HepG2 (cell line): ENCODE measurements around the gene ITGB8. TPM values are rescaled to one million over a fixed set of nuclear protein-coding genes. Genes with fewer than 3 reads are reported as not detected.

Experiments
- ATAC-seq: fragments of 200-7000 bp; cut with Tn5 transposase; 3 replicates; pipeline ENCODE4 v1.9.1; 2020; ENCODE audit warnings: mild to moderate bottlenecking, moderate library complexity
- BruUV-seq: library from RNA; stranded (reverse); fragments of 400-500 nt; replicated peaks from 2 replicates; lab custom pipeline; 2021; lab: Mats Ljungman, UMichigan
- CTCF ChIA-PET: fragments of 300-600 bp; formaldehyde crosslinking; extraction: SDS; loops from one replicate; lab custom pipeline; 2021; ENCODE audit warnings: low total read pairs, inconsistent platforms, low intra/inter-chr PET ratio; lab: Yijun Ruan, JAX
- POLR2A ChIA-PET: fragments of 350-600 bp; sonication (Branson Sonifier 250); formaldehyde crosslinking; loops from one replicate; lab custom pipeline; 2020; ENCODE audit warnings: antibody characterized with exemption, inconsistent platforms; lab: Yijun Ruan, JAX
- DNase-seq: peaks from one replicate; pipeline ENCODE4 v3.0.0-alpha.2; 2015; ENCODE audit warnings: low spot score
- FAIRE-seq: peaks from 3 replicates; lab custom pipeline; 2011; peaks lifted over from hg19 to GRCh38; lab: Jason Lieb, UNC
- H2AFZ ChIP-seq: one replicate; pipeline ENCODE4 v1.6.1; 2011; ENCODE audit warnings: low read length, inconsistent platforms
- H3K27ac ChIP-seq: fragments of 300-600 bp; 3 replicates; pipeline ENCODE4 v1.8.0; 2011; ENCODE audit warnings: mixed run types, mild to moderate bottlenecking, mixed read lengths, low read length, inconsistent platforms; ENCODE audit not compliant: insufficient read depth; ENCODE audit errors: extremely low read length
- H3K27me3 ChIP-seq, 2 experiments: fragments of 200-600 bp in 1 of 2; 2 replicates in 1 of 2; 3 replicates in 1 of 2; pipeline versions ENCODE4 v1.6.0 to v1.8.0; 2011; ENCODE audit warnings: low read length in 2 of 2, mild to moderate bottlenecking in 2 of 2, moderate library complexity in 2 of 2, inconsistent platforms in 1 of 2; ENCODE audit not compliant: insufficient read depth in 2 of 2, control insufficient read depth in 1 of 2
- H3K36me3 ChIP-seq, 2 experiments: fragments of 200-600 bp in 1 of 2; replicated peaks in 1 of 2; 2 replicates in 1 of 2; 3 replicates in 1 of 2; pipeline versions ENCODE4 v1.5.1 to v1.8.0; 2011; ENCODE audit warnings: low read length in 2 of 2, inconsistent platforms in 1 of 2; ENCODE audit not compliant: insufficient read depth in 2 of 2, control insufficient read depth in 1 of 2
- H3K4me1 ChIP-seq: 2 replicates; pipeline ENCODE4 v1.5.1; 2012; ENCODE audit warnings: low read length, inconsistent platforms; ENCODE audit not compliant: insufficient read depth
- H3K4me2 ChIP-seq: 2 replicates; pipeline ENCODE4 v1.6.0; 2011; ENCODE audit warnings: low read depth, low read length, inconsistent platforms
- H3K4me3 ChIP-seq, 3 experiments: fragments of 200-600 bp in 1 of 3; sonication (generic), shearing (Covaris generic) in 1 of 3; replicated peaks in 1 of 3; 2 replicates each; pipeline ENCODE4 v1.5.1; 2011 to 2016; ENCODE audit warnings: low read length in 3 of 3, inconsistent platforms in 2 of 3, low read depth in 2 of 3, mild to moderate bottlenecking in 2 of 3, control low read depth in 1 of 3, mixed read lengths in 1 of 3; ENCODE audit not compliant: insufficient read depth in 1 of 3
- H3K79me2 ChIP-seq: one replicate; pipeline ENCODE4 v1.6.1; 2011; ENCODE audit warnings: low read length, inconsistent platforms; ENCODE audit not compliant: insufficient read depth
- H3K9ac ChIP-seq: 2 replicates; pipeline ENCODE4 v1.6.0; 2011; ENCODE audit warnings: mild to moderate bottlenecking, low read depth, low read length, inconsistent platforms; ENCODE audit not compliant: insufficient read depth
- H3K9me3 ChIP-seq: 2 replicates; pipeline ENCODE4 v1.5.1; 2012; ENCODE audit warnings: mild to moderate bottlenecking, low read length
- H4K20me1 ChIP-seq: 2 replicates; pipeline ENCODE4 v1.6.0; 2011; ENCODE audit warnings: inconsistent platforms, mild to moderate bottlenecking, low read length, moderate library complexity; ENCODE audit not compliant: insufficient read depth
- HES4 ChIP-seq: sonication (generic); formaldehyde crosslinking; IDR thresholded peaks from 2 replicates; pipeline ENCODE4 v1.9.0; 2021; ENCODE audit warnings: mild to moderate bottlenecking, missing genetic modification reagents, borderline replicate concordance
- KIAA2018 ChIP-seq: sonication (generic); formaldehyde crosslinking; IDR thresholded peaks from 2 replicates; pipeline ENCODE4 v1.5.0; 2020; ENCODE audit warnings: mild to moderate bottlenecking, missing genetic modification reagents, borderline replicate concordance
- ONECUT2 ChIP-seq: sonication (generic); formaldehyde crosslinking; IDR thresholded peaks from 2 replicates; pipeline ENCODE4 v1.4.0; 2020; ENCODE audit warnings: missing genetic modification reagents
- SNRNP70 ChIP-seq: fragments of 200-400 bp; formaldehyde crosslinking; IDR thresholded peaks from 2 replicates; pipeline ENCODE4 v1.6.1; 2017; ENCODE audit warnings: mild to moderate bottlenecking, low read depth, low read length, moderate library complexity
- ZNF546 ChIP-seq: sonication (generic); formaldehyde crosslinking; conservative IDR thresholded peaks from 2 replicates; pipeline ENCODE4 v1.8.1; 2023; ENCODE audit warnings: mild to moderate bottlenecking, missing genetic modification reagents
- ZNF713 ChIP-seq: sonication (generic); formaldehyde crosslinking; IDR thresholded peaks from 2 replicates; pipeline ENCODE4 v1.4.0; 2020; ENCODE audit warnings: mild to moderate bottlenecking, missing genetic modification reagents
- in situ Hi-C: cut with HindIII; loops from 2 replicates; pipeline ENCODE4 v1.10.0; 2017; ENCODE audit warnings: low pct_unique_long_range_greater_than_20kb; ENCODE audit not compliant: extremely low pct_ligation_motif_present
- intact Hi-C: fragments of 100-400 bp; cut with micrococcal nuclease; formaldehyde crosslinking; loops from one replicate; pipeline ENCODE4 v1.10.0; 2022; ENCODE audit not compliant: unreplicated experiment
- polyA plus RNA-seq, 8 experiments: library from polyadenylated mRNA; depleted of rRNA in 3 of 8; stranded (reverse) in 7 of 8; unstranded in 1 of 8; fragments of >200 nt; fragmentation: Illumina TruSeq in 4 of 8; extraction: Trizol in 4 of 8; gene quantifications; 2 replicates each; pipeline versions ENCODE4 v1.2.1 to v1.2.3, GENCODE V29; 2011 to 2016; ENCODE audit warnings: low read depth in 4 of 8, missing spikeins in 1 of 8, mixed read lengths in 1 of 8; ENCODE audit not compliant: insufficient read depth in 1 of 8
- total RNA-seq, 5 experiments: library from RNA; depleted of rRNA; stranded (reverse); fragments of >200 nt; fragmentation: Illumina TruSeq; extraction: Trizol; gene quantifications; 2 replicates each; pipeline ENCODE4 v1.2.3, GENCODE V29; 2016; ENCODE audit warnings: low read depth in 1 of 5

Gene ITGB8
- total and polyA plus RNA-seq, 2 of the 13 experiments (the other 11 are each of a cell fraction or from before 2014, with no cell fraction given) = 0.01 TPM; not detected in 1

- Histone ChIP-seq H3K9ac (no peak overlapping the region), H3K9me3 (no peaks in the 10 kb centered on the region), H3K36me3 (no peaks in the 10 kb centered on the region), H3K4me1 (no peaks in the 10 kb centered on the region), H3K79me2 (no peaks in the 10 kb centered on the region), H2AFZ (no peak overlapping the region), H4K20me1 (no peaks in the 10 kb centered on the region), H3K4me3 (no peak overlapping the region), H3K27me3 (no peaks in the 10 kb centered on the region), H3K27ac (no peak overlapping the region), H3K4me2 (no peak overlapping the region)
- no peak for FAIRE-seq
- no peak for ATAC-seq
- TF ChIP-seq HES4 (CRISPR knock-in tag) (no peak), ONECUT2 (CRISPR knock-in tag) (no peak), KIAA2018 (CRISPR knock-in tag) (no peak), ZNF546 (CRISPR knock-in tag) (no peak), SNRNP70 (no peak), ZNF713 (CRISPR knock-in tag) (no peak)
- BruUV-seq = no TSS peak
- ChIA-PET CTCF (no interaction called here), POLR2A (no interaction called here)
- no peak for DNase-seq
- intact Hi-C loops = loop anchor here (10.0 kb wide), 1 partner anchor 57 kb away; no protein-coding TSS in a partner anchor
- in situ Hi-C loops = no loop called here
These were observed 17.0 kb downstream of the ITGB8 start for GRCh38 chr7:20347680-20348079.
